ENCODE measurements around the gene DLGAP1. TPM values are rescaled to one million over a fixed set of nuclear protein-coding genes. Genes with fewer than 3 reads are reported as not detected.
"Not testable (repeated sequence)": the region's sequence is repeated elsewhere in the genome, so short reads cannot be mapped to it uniquely, and the experiment has no call there.

The DLGAP1 gene
- total RNA-seq (2021): 20.0 and 23.2 TPM in 2 replicates
- long read RNA-seq, partial matches to known transcripts: 12 of 23 reads
- long read RNA-seq, other reads (novel, unspliced or antisense): 10 of 23 reads

- Mint-ChIP-seq H3K27ac (peak within 1 kb of the TSS; percentile 3 to 62 (median 11); a peak in 5 of 7 replicates), H3K9me3 (no peaks in the 10 kb centered on the region), H3K36me3 (ENCODE audit: insufficient read depth in 1 of 3, low read depth in 3 of 3) (no peaks in the 10 kb centered on the region; a peak in 2 of 7 replicates), H3K4me1 (peaks cover 20 to 28% of the 10 kb centered on the region in 2 experiments), H3K4me3 (peak within 1 kb of the TSS; percentile 83 to 89), H3K27me3 (ENCODE audit: low read depth) (peaks cover 13% of the 10 kb centered on the region)
- H3K23me2 ChIP-seq (ENCODE audit: insufficient read length, low read depth, low read length, poor library complexity, severe bottlenecking): peaks cover 16% of the 10 kb centered on the region
- H3K23ac ChIP-seq (ENCODE audit: insufficient read length, low read depth, low read length): no peak within 1 kb of the TSS
- peaks cover 4% of the 10 kb centered on the region; the same call in 1 of the 2 replicates for H3K79me2 ChIP-seq (ENCODE audit: insufficient read depth, low read length)
- TF ChIP-seq CTCF (conservative IDR thresholded peaks at IDR 0.05): 0 out of 3 replicates have a peak, but pooled peaks have one; percentile 15
- H3K9ac ChIP-seq (ENCODE audit: extremely low read depth, insufficient read length, low read length): peak within 1 kb of the TSS; percentile 78
- peak within 1 kb of the TSS; percentile 92 for H3K18ac ChIP-seq (ENCODE audit: insufficient read length, low read depth, low read length)
- no peak within 1 kb of the TSS for H4K5ac ChIP-seq (ENCODE audit: insufficient read length, low read depth, low read length)
- H4K8ac ChIP-seq (replicated peaks; ENCODE audit: insufficient read length, low read depth, low read length): no peak within 1 kb of the TSS
- no peaks in the 10 kb centered on the region for H3K9me3 ChIP-seq (ENCODE audit: control insufficient read depth, low read depth, low read length)
- H2BK20ac ChIP-seq (ENCODE audit: low read depth, low read length, poor library complexity, severe bottlenecking): no peak within 1 kb of the TSS
- no peak within 1 kb of the TSS for H2BK15ac ChIP-seq (ENCODE audit: low read depth, low read length)
- H3K4me1 ChIP-seq (ENCODE audit: insufficient read depth, low read length): peaks cover 4% of the 10 kb centered on the region; the same call in 1 of the 2 replicates
- peak; percentile 82 for DNase-seq
- peak within 1 kb of the TSS; percentile 97 for H3K14ac ChIP-seq (ENCODE audit: insufficient read depth, low read length)
- H3K27me3 ChIP-seq (ENCODE audit: insufficient read depth, low read length): peaks cover 4% of the 10 kb centered on the region; the same call in 1 of the 2 replicates
- no peak within 1 kb of the TSS for H3K27ac ChIP-seq (ENCODE audit: insufficient read length, low read depth, low read length)
- no peak within 1 kb of the TSS for H3K56ac ChIP-seq (ENCODE audit: insufficient read length, low read depth, low read length)
- no peaks in the 10 kb centered on the region for H3K79me1 ChIP-seq (ENCODE audit: insufficient read depth, low read depth, low read length, poor library complexity, severe bottlenecking)
- no CpG with 5 or more reads among the region's 75 CpGs for WGBS (ENCODE audit: extremely low coverage, insufficient read length, low lambda C conversion rate)
- H3K4me2 ChIP-seq (ENCODE audit: insufficient read depth, insufficient read length, low read length): peak within 1 kb of the TSS; percentile 100
- H2BK12ac ChIP-seq (ENCODE audit: insufficient read length, low read depth, low read length): no peak within 1 kb of the TSS
- no peak within 1 kb of the TSS for H4K91ac ChIP-seq (ENCODE audit: insufficient read length, low read depth, low read length)
- no peak within 1 kb of the TSS for H2BK5ac ChIP-seq (ENCODE audit: insufficient read length, low read length)
- H2AFZ ChIP-seq (ENCODE audit: low read length): peak within 1 kb of the TSS; percentile 4
- no peak within 1 kb of the TSS for H3K4ac ChIP-seq (ENCODE audit: low read depth, low read length)
- H2AK5ac ChIP-seq (ENCODE audit: insufficient read length, low read length): no peak within 1 kb of the TSS
- no peak within 1 kb of the TSS for H3T11ph ChIP-seq (ENCODE audit: low read length)
- H2BK120ac ChIP-seq (ENCODE audit: low read depth, low read length, poor library complexity, severe bottlenecking): no peak within 1 kb of the TSS
- H4K20me1 ChIP-seq (ENCODE audit: control insufficient read depth, insufficient read depth, insufficient read length): peaks cover 4% of the 10 kb centered on the region
Measured at GRCh38 chr18:4455113-4455811, at the start of gene DLGAP1. TSS of gene DLGAP1 (minus strand) at chr18:4455307.

GRCh38 chr18:4494703-4495284 lies 39.7 kb upstream of the DLGAP1 start:
- H2AFZ ChIP-seq (ENCODE audit: low read length); H3K4me2 ChIP-seq (ENCODE audit: insufficient read depth, insufficient read length, low read length); H3K79me1 ChIP-seq (ENCODE audit: insufficient read depth, low read depth, low read length, poor library complexity, severe bottlenecking); H3K27ac ChIP-seq (ENCODE audit: insufficient read length, low read depth, low read length); H3K9ac ChIP-seq (ENCODE audit: extremely low read depth, insufficient read length, low read length); H2BK5ac ChIP-seq (ENCODE audit: insufficient read length, low read length); H4K8ac ChIP-seq (replicated peaks; ENCODE audit: insufficient read length, low read depth, low read length); H2BK120ac ChIP-seq (ENCODE audit: low read depth, low read length, poor library complexity, severe bottlenecking); H2BK12ac ChIP-seq (ENCODE audit: insufficient read length, low read depth, low read length); H3T11ph ChIP-seq (ENCODE audit: low read length); H2AK5ac ChIP-seq (ENCODE audit: insufficient read length, low read length); H3K27ac Mint-ChIP-seq; H3K23ac ChIP-seq (ENCODE audit: insufficient read length, low read depth, low read length); H3K9me3 ChIP-seq (ENCODE audit: control insufficient read depth, low read depth, low read length); H3K4me1 ChIP-seq (ENCODE audit: insufficient read depth, low read length); H4K20me1 ChIP-seq (ENCODE audit: control insufficient read depth, insufficient read depth, insufficient read length); H3K4ac ChIP-seq (ENCODE audit: low read depth, low read length); H3K14ac ChIP-seq (ENCODE audit: insufficient read depth, low read length); H3K79me2 ChIP-seq (ENCODE audit: insufficient read depth, low read length); H3K27me3 ChIP-seq (ENCODE audit: insufficient read depth, low read length); H2BK15ac ChIP-seq (ENCODE audit: low read depth, low read length); H2BK20ac ChIP-seq (ENCODE audit: low read depth, low read length, poor library complexity, severe bottlenecking); H4K91ac ChIP-seq (ENCODE audit: insufficient read length, low read depth, low read length); H3K23me2 ChIP-seq (ENCODE audit: insufficient read length, low read depth, low read length, poor library complexity, severe bottlenecking); H3K4me3 Mint-ChIP-seq; H3K27me3 Mint-ChIP-seq (ENCODE audit: low read depth); H3K56ac ChIP-seq (ENCODE audit: insufficient read length, low read depth, low read length); H3K18ac ChIP-seq (ENCODE audit: insufficient read length, low read depth, low read length); H4K5ac ChIP-seq (ENCODE audit: insufficient read length, low read depth, low read length): not testable (repeated sequence)
- Mint-ChIP-seq H3K36me3 (ENCODE audit: insufficient read depth in 1 of 3, low read depth in 3 of 3) (peaks cover 14 to 25% (median 18%) of the 10 kb centered on the region in 3 experiments), H3K9me3 (peaks cover 16 to 18% of the 10 kb centered on the region in 2 experiments), H3K4me1 (peaks cover 17 to 22% of the 10 kb centered on the region in 2 experiments)
- DNase-seq: peak; percentile 34
- WGBS (ENCODE audit: extremely low coverage, insufficient read length, low lambda C conversion rate): no CpG with 5 or more reads among the region's 4 CpGs
